Lower lobe of right lung (tissue), 2 donors: Measurements from ENCODE around the gene MAD1L1. TPM values are rescaled to one million over a fixed set of nuclear protein-coding genes. Genes with fewer than 3 reads are reported as not detected.

Experiments used
- ATAC-seq, 2 donors: fragments of 200-7000 bp; cut with Tn5 transposase; one replicate each; pipeline ENCODE4 v1.9.1; 2020 to 2022; ENCODE audit warnings: mild to moderate bottlenecking in 2 of 2, moderate library complexity in 2 of 2
- DNase-seq: peaks from one replicate; pipeline ENCODE4 v3.0.0-alpha.2; 2020
- H3K27ac ChIP-seq: fragments of 200-600 bp; one replicate; pipeline ENCODE4 v1.8.0; 2022
- H3K27me3 ChIP-seq: fragments of 200-600 bp; one replicate; pipeline ENCODE4 v1.8.0; 2022; ENCODE audit warnings: low read depth
- H3K36me3 ChIP-seq: fragments of 200-600 bp; one replicate; pipeline ENCODE4 v1.8.0; 2022; ENCODE audit warnings: mild to moderate bottlenecking
- H3K4me1 ChIP-seq: fragments of 200-600 bp; one replicate; pipeline ENCODE4 v1.8.0; 2022
- H3K4me3 ChIP-seq: fragments of 200-600 bp; one replicate; pipeline ENCODE4 v1.8.0; 2022; ENCODE audit warnings: mild to moderate bottlenecking
- H3K9me3 ChIP-seq: fragments of 200-600 bp; one replicate; pipeline ENCODE4 v1.8.0; 2022
- CTCF ChIP-seq: fragments of 200-600 bp; IDR thresholded peaks from one replicate; pipeline ENCODE4 v1.8.0; 2022; ENCODE audit warnings: antibody characterized with exemption, mild to moderate bottlenecking
- intact Hi-C: fragments of 100-400 bp; cut with DNase I; formaldehyde crosslinking; loops from one replicate; pipeline ENCODE4 v1.11.0; 2022
- total RNA-seq: library from RNA; stranded (reverse); fragmentation: NEBNext Ultra II Directional; extraction: Animal tissue kit (Norgen Biotek cat#: 25700); gene quantifications from one replicate; pipeline ENCODE4 v1.2.1, GENCODE V29; 2021
- donor health status: DM: no; HTN: yes; CAD: no; lungs with severe emphysema.

Gene MAD1L1
- total RNA-seq, 1 donor from 2014 or later: 44.5 TPM

- TF ChIP-seq CTCF: no peak
Observed at GRCh38 chr7:2095436-2095835, 137.3 kb downstream of the MAD1L1 start.

GRCh38 chr7:2094454-2095045, 138.2 kb downstream of the MAD1L1 start:
- intact Hi-C loops: no loop called here
- H3K27ac ChIP-seq: no peak overlapping the region
- ATAC-seq (no peak), DNase-seq (no peak)
- TF ChIP-seq CTCF: no peak
- no peaks in the 10 kb centered on the region for H3K36me3 ChIP-seq
- H3K4me3 ChIP-seq: no peak overlapping the region
- H3K9me3 ChIP-seq: no peaks in the 10 kb centered on the region
- H3K4me1 ChIP-seq: no peaks in the 10 kb centered on the region
- H3K27me3 ChIP-seq: no peaks in the 10 kb centered on the region

More at GRCh38 chr7:2095436-2095835, 137.3 kb downstream of the MAD1L1 start:
- intact Hi-C loops: no loop called here
- Histone ChIP-seq H3K36me3 (no peaks in the 10 kb centered on the region), H3K4me3 (no peak overlapping the region), H3K4me1 (no peaks in the 10 kb centered on the region), H3K27me3 (no peaks in the 10 kb centered on the region), H3K9me3 (no peaks in the 10 kb centered on the region), H3K27ac (no peak overlapping the region)
- ATAC-seq: no peak
- DNase-seq: no peak

- Histone ChIP-seq H3K27ac (no peak overlapping the region), H3K36me3 (no peaks in the 10 kb centered on the region), H3K27me3 (no peaks in the 10 kb centered on the region), H3K4me1 (no peaks in the 10 kb centered on the region), H3K9me3 (no peaks in the 10 kb centered on the region), H3K4me3 (no peak overlapping the region)
- TF ChIP-seq CTCF: no peak
- DNase-seq (no peak), ATAC-seq (no peak)
- intact Hi-C loops: no loop called here
Observed at GRCh38 chr7:2093843-2094220, 138.9 kb downstream of the MAD1L1 start.

GRCh38 chr7:2093215-2093842, 139.4 kb downstream of the MAD1L1 start:
- intact Hi-C loops: no loop called here
- Histone ChIP-seq H3K27ac (no peak overlapping the region), H3K4me1 (no peaks in the 10 kb centered on the region), H3K27me3 (no peaks in the 10 kb centered on the region), H3K36me3 (no peaks in the 10 kb centered on the region), H3K4me3 (no peak overlapping the region), H3K9me3 (no peaks in the 10 kb centered on the region)
- TF ChIP-seq CTCF: no peak
- ATAC-seq (no peak), DNase-seq (no peak)

- no peak for TF ChIP-seq CTCF
- Histone ChIP-seq H3K36me3 (no peaks in the 10 kb centered on the region), H3K27me3 (no peaks in the 10 kb centered on the region), H3K27ac (no peak overlapping the region), H3K9me3 (no peaks in the 10 kb centered on the region), H3K4me1 (no peaks in the 10 kb centered on the region), H3K4me3 (no peak overlapping the region)
- intact Hi-C loops: no loop called here
- DNase-seq: no peak
- ATAC-seq: no peak
Observed at GRCh38 chr7:2092279-2092678, 140.5 kb downstream of the MAD1L1 start.
